GM18870 (cell line): ENCODE measurements around the gene NMD3.
"Not testable (repeated sequence)": the region's sequence is repeated elsewhere in the genome, so short reads cannot be mapped to it uniquely, and the experiment has no call there.

Experiments
- ATAC-seq: cut with Tn5 transposase; IDR thresholded peaks from one replicate; pipeline ENCODE4 v1.9.1; 2021; ENCODE audit warnings: moderate library complexity; ENCODE audit not compliant: unreplicated experiment

Gene NMD3

DNA sequence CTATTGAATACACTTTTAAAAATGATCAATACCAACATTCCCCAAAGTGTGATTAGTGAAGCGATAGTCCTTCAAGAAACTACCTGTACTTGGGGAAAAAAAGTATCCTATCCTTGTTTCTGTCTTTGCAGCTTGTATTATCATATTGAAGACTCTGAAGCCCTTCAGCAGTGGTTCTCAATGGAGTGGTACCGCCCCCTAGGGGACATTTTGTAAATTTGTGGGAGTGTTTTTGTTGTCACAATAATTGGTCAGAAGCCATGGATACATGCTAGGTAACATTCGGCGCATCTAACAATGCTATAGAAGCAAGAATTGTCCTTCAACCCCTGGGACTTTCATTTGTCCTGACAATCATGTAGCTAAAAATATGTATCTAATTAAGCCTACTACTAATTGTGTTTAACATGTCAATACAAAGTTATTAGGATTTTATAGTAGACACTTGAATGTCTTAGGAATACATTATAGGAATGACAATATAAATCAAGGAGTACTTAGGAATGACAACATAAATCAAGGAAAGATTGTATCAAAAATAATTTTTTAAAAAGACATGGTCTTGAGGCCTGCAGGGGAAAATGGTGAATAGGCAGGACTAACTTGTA is 53.7 kb downstream of the NMD3 start:
- ATAC-seq = peak; percentile 83

DNA sequence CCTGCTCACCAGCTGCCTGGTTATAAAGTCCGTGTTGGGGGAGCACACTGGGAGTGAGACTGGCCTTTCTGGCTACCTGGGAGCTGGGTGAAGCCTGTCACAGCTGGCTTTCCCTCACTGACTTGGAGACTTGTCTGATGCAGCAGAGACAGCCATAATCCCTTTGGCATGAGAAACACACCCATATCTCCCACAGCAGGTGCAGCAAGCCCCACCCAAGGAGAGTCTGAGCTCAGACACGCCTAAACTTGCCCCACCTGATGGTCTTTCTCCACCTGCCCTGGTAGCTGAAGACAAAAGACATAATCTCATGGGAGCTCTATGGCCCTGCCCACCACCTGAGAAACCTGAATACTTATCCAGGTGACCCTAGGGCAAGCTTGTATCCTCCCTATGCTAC is 54.8 kb downstream of the NMD3 start:
- ATAC-seq = no peak

DNA sequence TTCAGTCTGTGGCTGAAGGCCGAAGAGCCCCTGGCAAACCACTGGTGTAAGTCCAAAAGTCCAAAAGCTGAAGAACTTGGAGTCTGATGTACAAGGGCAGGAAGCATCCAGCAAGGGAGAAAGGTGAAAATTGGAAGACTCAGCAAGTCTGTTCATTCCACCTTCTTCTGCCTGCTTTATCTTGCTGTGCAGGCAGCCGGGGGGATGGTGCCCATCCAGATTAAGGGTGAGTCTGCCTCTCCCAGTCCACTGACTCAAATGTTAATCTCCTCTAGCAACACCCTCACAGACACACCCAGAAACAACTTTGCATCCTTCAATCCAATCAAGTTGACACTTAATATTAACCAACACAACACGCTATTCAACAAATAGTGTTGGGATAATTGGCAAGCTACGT is 61.3 kb downstream of the NMD3 start:
- ATAC-seq = not testable (repeated sequence)

DNA sequence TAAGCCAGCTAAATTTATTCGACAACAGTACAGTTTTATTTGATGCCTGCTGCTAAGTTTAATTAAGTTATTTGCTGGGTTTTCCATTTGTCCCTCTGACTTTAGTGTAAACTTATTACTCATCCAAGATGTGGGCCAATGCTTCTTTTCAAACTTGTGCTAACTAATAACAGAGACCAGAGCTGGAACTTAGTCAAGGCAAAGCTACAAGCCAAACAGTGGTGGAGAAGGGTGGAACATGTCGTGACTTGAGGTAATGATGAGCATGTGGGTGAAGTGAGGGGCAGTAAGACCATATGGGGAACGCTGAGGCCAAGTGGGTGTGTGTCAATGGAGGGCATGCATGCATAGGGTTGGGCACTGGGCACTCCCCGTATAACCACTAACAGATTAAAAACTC is 63.9 kb downstream of the NMD3 start:
- ATAC-seq = no peak

DNA sequence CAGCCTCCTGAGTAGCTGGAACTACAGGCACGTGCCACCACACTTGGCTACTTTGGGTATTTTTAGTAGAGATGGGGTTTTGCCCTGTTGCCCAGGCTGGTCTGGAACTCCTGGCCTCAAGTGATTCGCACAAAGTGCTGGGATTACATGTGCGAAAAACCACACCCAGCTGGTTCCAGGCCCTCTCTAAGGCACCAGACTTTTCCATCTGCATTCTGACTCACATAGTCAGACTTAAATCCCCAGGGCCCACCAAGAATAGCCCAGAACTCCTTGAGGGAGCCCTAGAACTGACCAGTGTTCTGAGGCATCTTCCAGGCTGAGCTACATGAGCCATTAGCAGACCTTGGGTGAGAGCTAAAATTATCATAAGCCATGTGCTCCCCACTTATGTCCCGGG is 68.1 kb downstream of the NMD3 start:
- no peak for ATAC-seq

DNA sequence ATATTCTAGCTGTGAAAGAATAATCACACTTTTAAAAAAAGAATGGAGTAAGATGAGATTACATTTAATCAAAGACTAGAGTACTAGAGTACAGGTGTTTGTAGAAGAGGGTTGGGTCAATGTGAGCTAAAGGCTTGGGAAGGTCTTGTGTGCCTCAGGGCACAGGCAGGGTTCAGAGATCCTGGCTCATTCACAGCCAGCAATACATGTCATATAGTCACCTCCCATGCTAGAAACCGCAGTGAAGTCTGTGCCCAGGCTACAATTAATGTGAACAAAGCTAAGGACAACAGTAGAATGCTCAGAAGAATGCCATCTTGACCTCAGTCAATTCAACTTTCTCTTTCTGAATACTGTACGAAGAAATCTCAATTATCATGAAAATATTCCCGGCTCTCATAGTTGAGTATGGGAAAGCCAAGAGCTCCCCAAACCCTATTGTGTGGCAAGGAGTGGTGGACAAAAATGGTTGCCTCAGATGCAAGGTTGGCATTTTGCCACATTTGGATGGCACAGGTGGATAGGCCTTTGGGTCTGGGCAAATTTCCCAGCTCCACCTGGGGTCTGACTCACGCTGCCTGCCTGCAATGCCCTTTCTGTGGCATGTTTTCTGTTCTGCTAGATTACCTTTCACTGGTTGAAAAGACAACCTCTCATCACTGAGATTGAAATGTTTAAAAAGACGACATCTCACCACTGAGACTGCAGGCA is 70.2 kb downstream of the NMD3 start:
- no peak for ATAC-seq

DNA sequence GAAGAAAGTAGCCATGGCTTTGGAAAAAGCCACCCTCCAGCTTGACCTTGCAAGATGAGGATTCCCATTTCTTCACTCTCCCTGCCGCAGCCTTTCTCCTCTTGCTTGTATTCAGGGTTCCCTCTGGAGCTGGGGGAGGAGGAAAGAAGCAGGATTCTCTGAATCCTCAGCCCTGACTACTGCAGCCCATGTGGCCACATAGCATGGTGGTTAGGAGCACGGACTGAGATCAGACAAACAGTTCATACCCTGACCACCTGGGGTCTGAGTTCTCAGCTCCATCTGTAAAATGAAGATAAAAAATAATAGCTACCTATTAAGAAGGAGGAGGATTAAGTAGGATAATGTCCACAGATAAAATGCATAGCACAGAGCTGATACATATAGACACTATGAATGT is 72.3 kb downstream of the NMD3 start:
- no peak for ATAC-seq

DNA sequence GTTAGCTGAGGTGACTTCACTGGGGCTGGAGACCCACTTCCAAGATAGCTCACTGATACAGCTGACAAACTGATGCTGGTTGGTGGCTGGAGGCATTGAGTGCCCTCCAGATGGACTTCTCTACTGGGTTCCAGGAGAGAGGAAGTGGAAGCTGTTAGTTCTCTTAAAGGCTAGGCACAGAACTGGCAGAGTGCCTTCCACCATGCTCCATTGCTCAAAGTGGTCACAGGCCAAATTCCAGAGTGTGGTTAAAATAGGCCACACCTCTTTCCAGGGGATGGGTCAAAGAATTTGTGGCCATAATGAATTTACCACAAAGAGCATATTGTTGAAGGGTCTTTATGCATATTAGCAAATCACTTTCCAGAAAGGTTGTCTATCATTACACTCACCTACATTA is 74.2 kb downstream of the NMD3 start:
- ATAC-seq = no peak

DNA sequence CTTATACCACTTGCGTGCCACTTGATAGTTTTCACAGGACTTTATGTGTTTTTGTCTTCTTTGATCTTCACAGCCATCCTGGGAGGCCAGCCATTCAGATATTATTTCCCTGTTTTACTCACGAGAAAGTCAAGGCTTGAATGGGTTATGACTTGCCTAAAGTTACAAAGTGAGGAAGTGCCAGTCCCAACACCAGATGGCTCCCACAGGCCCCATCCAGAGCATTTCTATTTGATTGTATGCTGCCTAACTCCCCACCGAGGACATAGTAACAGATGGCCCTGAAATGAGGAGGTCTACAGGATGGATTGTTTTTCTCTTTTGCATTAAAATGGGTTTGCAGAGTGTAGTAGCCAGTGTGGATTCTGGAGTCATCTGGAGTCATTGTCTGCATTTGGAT is 75.7 kb downstream of the NMD3 start:
- no peak for ATAC-seq
